HCT116 (cell line): ENCODE results near the gene FHL3. TPM values are rescaled to one million over a fixed set of nuclear protein-coding genes. Genes with fewer than 3 reads are reported as not detected.

Experiments
- ATAC-seq: fragments of 200-7000 bp; cut with Tn5 transposase; 2 replicates; pipeline ENCODE4 v1.9.1; 2020; ENCODE audit warnings: mild to moderate bottlenecking, moderate library complexity
- BruUV-seq: library from RNA; stranded (reverse); fragments of 400-500 nt; replicated peaks from 2 replicates; lab custom pipeline; 2021; lab: Mats Ljungman, UMichigan
- CTCF ChIA-PET: fragments of 300-600 bp; sonication (Branson Sonifier 250); formaldehyde crosslinking; loops from one replicate; lab custom pipeline; 2021; ENCODE audit warnings: antibody characterized with exemption; lab: Charles Lee
- POLR2A ChIA-PET: fragments of 300-600, 350-600 bp; sonication (Branson Sonifier 250); formaldehyde crosslinking; loops from one replicate; lab custom pipeline; 2021; ENCODE audit warnings: antibody characterized with exemption; lab: Charles Lee
- RAD21 ChIA-PET, 2 experiments: fragments of 300-600 bp; sonication (Branson Sonifier 250); formaldehyde crosslinking; loops; one replicate each; lab custom pipeline; 2023; ENCODE audit warnings: low total read pairs in 2 of 2; ENCODE audit not compliant: uncharacterized antibody in 2 of 2, unreplicated experiment in 2 of 2, low non-redundant PET in 1 of 2; lab: Charles Lee
- DNase-seq: peaks from one replicate; pipeline ENCODE4 v3.0.0-alpha.2; 2010; ENCODE audit warnings: low read depth, low spot score
- H2AFZ ChIP-seq: fragments of 200-600 bp; shearing (Covaris generic), sonication (generic); 2 replicates; pipeline ENCODE4 v1.6.1; 2017; ENCODE audit warnings: low read depth, mixed run types, mixed read lengths, antibody characterized with exemption, low read length; ENCODE audit not compliant: poor library complexity, severe bottlenecking
- H3K27ac ChIP-seq: 2 replicates; pipeline ENCODE4 v1.5.1; 2012; ENCODE audit warnings: low read depth, low read length
- H3K27me3 ChIP-seq: fragments of 200-600 bp; sonication (generic); 2 replicates; pipeline ENCODE4 v1.6.1; 2016; ENCODE audit warnings: mixed run types, low read length, mixed read lengths; ENCODE audit not compliant: insufficient read depth
- H3K36me3 ChIP-seq, 2 experiments: fragments of 200-500 bp in 1 of 2; fragments of 200-600 bp in 1 of 2; sonication (Bioruptor generic) in 1 of 2; sonication (generic) in 1 of 2; 2 replicates each; pipeline versions ENCODE4 v1.5.1 to v1.6.1; 2014 to 2016; ENCODE audit warnings: low read length in 2 of 2, inconsistent platforms in 1 of 2, mixed read lengths in 1 of 2, mixed run types in 1 of 2; ENCODE audit not compliant: insufficient read depth in 2 of 2, control insufficient read depth in 1 of 2
- H3K4me1 ChIP-seq, 2 experiments: fragments of 200-600 bp in 1 of 2; sonication (generic) in 1 of 2; 2 replicates each; pipeline versions ENCODE4 v1.5.1 to v1.6.1; 2012 to 2017; ENCODE audit warnings: low read length in 2 of 2, inconsistent platforms in 1 of 2, mild to moderate bottlenecking in 1 of 2, mixed read lengths in 1 of 2, mixed run types in 1 of 2, moderate library complexity in 1 of 2; ENCODE audit not compliant: insufficient read depth in 2 of 2, control insufficient read depth in 1 of 2
- H3K4me2 ChIP-seq: fragments of 200-600 bp; sonication (generic); 2 replicates; pipeline ENCODE4 v1.6.1; 2017; ENCODE audit warnings: mixed run types, low read length, mixed read lengths
- H3K4me3 ChIP-seq, 2 experiments: fragments of 200-600 bp in 1 of 2; sonication (generic) in 1 of 2; replicated peaks in 1 of 2; 2 replicates each; pipeline ENCODE4 v1.5.1; 2011 to 2016; ENCODE audit warnings: low read length in 2 of 2, control low read depth in 1 of 2, low read depth in 1 of 2, mild to moderate bottlenecking in 1 of 2, mixed read lengths in 1 of 2, mixed run types in 1 of 2
- H3K79me2 ChIP-seq: fragments of 200-600 bp; sonication (generic); 2 replicates; pipeline ENCODE4 v1.6.1; 2017; ENCODE audit warnings: mild to moderate bottlenecking, mixed run types, low read length, moderate library complexity, mixed read lengths; ENCODE audit not compliant: insufficient read depth
- H3K9ac ChIP-seq: fragments of 200-600 bp; sonication (generic); 2 replicates; pipeline ENCODE4 v1.6.1; 2016; ENCODE audit warnings: low read length, mixed read lengths
- H3K9me2 ChIP-seq: fragments of 200-600 bp; sonication (generic), shearing (Covaris generic); 2 replicates; pipeline ENCODE4 v1.6.1; 2017; ENCODE audit warnings: mixed run types, mild to moderate bottlenecking, moderate library complexity; ENCODE audit not compliant: insufficient read depth
- H3K9me3 ChIP-seq, 2 experiments: fragments of 200-500 bp in 1 of 2; fragments of 200-600 bp in 1 of 2; sonication (Bioruptor generic) in 1 of 2; sonication (generic) in 1 of 2; 2 replicates each; pipeline ENCODE4 v1.6.1; 2014 to 2017; ENCODE audit warnings: low read length in 2 of 2, mixed read lengths in 2 of 2, inconsistent platforms in 1 of 2, low read depth in 1 of 2, mild to moderate bottlenecking in 1 of 2, mixed run types in 1 of 2, moderate library complexity in 1 of 2; ENCODE audit not compliant: control insufficient read depth in 1 of 2, insufficient read depth in 1 of 2
- H4K20me1 ChIP-seq: fragments of 200-600 bp; sonication (generic), shearing (Covaris generic); 2 replicates; pipeline ENCODE4 v1.6.1; 2017; ENCODE audit warnings: mixed run types, mild to moderate bottlenecking, moderate library complexity; ENCODE audit not compliant: insufficient read depth
- CBX3 ChIP-seq: IDR thresholded peaks from 2 replicates; pipeline ENCODE4 v1.6.1; 2012; ENCODE audit warnings: low read depth
- CEBPB ChIP-seq: IDR thresholded peaks from 2 replicates; pipeline ENCODE4 v1.6.1; 2012; ENCODE audit warnings: low read depth
- EGR1 ChIP-seq: IDR thresholded peaks from 2 replicates; pipeline ENCODE4 v1.6.1; 2012; ENCODE audit warnings: low read depth
- ELF1 ChIP-seq: IDR thresholded peaks from 2 replicates; pipeline ENCODE4 v1.6.1; 2012; ENCODE audit warnings: low read depth, borderline replicate concordance
- FOSL1 ChIP-seq: IDR thresholded peaks from 2 replicates; pipeline ENCODE4 v1.6.1; 2012; ENCODE audit warnings: low read depth
- JUND ChIP-seq: IDR thresholded peaks from 2 replicates; pipeline ENCODE4 v1.6.1; 2012
- POLR2AphosphoS5 ChIP-seq: IDR thresholded peaks from 2 replicates; pipeline ENCODE4 v1.6.1; 2011; ENCODE audit warnings: mild to moderate bottlenecking, low read depth, low read length, moderate library complexity
- RAD21 ChIP-seq: IDR thresholded peaks from 2 replicates; pipeline ENCODE4 v1.6.1; 2012; ENCODE audit warnings: low read depth, mild to moderate bottlenecking
- SP1 ChIP-seq: IDR thresholded peaks from 2 replicates; pipeline ENCODE4 v1.6.1; 2012; ENCODE audit warnings: low read depth
- TCF7L2 ChIP-seq: IDR thresholded peaks from 2 replicates; pipeline ENCODE4 v1.7.0; 2011; ENCODE audit warnings: borderline replicate concordance, inconsistent platforms; ENCODE audit not compliant: insufficient read depth, insufficient read length; ENCODE audit errors: extremely low read depth
- ZFX ChIP-seq: fragments of 450-650 bp; IDR thresholded peaks from 2 replicates; pipeline ENCODE4 v1.6.1; 2017
- ZNF274 ChIP-seq: fragments of 200-500 bp; sonication (Bioruptor generic); IDR thresholded peaks from 2 replicates; pipeline ENCODE4 v1.6.1; 2014; ENCODE audit warnings: mild to moderate bottlenecking, low read depth, low read length, inconsistent platforms
- intact Hi-C: fragments of 100-400 bp; cut with micrococcal nuclease; formaldehyde crosslinking; loops from 2 replicates; pipeline ENCODE4 v1.10.0; 2022
- total RNA-seq: library from RNA; stranded (reverse); gene quantifications from one replicate; pipeline ENCODE4 v1.2.1, GENCODE V29; 2021; ENCODE audit not compliant: unreplicated experiment
- TF ChIP-seq, protein P1 (sequence below): IDR thresholded peaks from 2 replicates; pipeline ENCODE4 v1.6.1; 2012
- TF ChIP-seq, protein P2 (sequence below): IDR thresholded peaks from 2 replicates; pipeline ENCODE4 v1.6.1; 2012; ENCODE audit warnings: low read depth
- TF ChIP-seq, protein P3 (sequence below), 3 experiments: fragments of 200-600 bp in 1 of 3; sonication (generic) in 1 of 3; IDR thresholded peaks in 2 of 3; conservative IDR thresholded peaks in 1 of 3; 2 replicates each; pipeline ENCODE4 v1.5.1; 2012 to 2017; ENCODE audit warnings: low read depth in 2 of 3, low read length in 2 of 3, antibody characterized with exemption in 1 of 3, borderline replicate concordance in 1 of 3, control low read depth in 1 of 3, mild to moderate bottlenecking in 1 of 3, mixed read lengths in 1 of 3, mixed run types in 1 of 3, moderate library complexity in 1 of 3; ENCODE audit not compliant: insufficient read depth in 1 of 3
- TF ChIP-seq, protein P4 (sequence below): IDR thresholded peaks from 2 replicates; pipeline ENCODE4 v1.6.1; 2012

Gene FHL3
- total RNA-seq, 1 experiment from 2014 or later: 22.5 TPM

DNA sequence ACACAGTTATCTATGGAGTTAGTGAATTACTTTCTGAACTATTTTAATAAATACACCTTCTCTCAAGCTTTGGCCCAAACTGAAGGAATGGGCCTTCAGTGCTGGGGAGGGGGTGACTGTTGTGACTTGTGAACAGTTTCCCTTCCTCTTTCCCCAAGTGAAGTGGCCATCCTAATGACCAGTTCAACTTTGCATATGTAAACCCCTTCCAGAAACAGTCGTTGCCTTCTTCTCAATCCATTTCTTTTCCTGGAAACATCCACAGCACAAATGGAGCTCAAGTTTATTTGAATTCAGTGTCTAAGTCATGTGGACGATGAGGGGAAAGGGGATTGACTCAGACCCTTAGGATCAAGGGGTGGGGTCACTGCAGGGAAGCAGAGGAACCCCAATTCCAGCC lies 57.1 kb downstream of the FHL3 start:
- Histone ChIP-seq H2AFZ (no peak overlapping the region), H3K9me3 (no peaks in the 10 kb centered on the region), H3K4me3 (no peak overlapping the region), H3K9me2 (no peaks in the 10 kb centered on the region), H4K20me1 (no peaks in the 10 kb centered on the region), H3K27me3 (no peaks in the 10 kb centered on the region), H3K9ac (no peak overlapping the region), H3K79me2 (no peaks in the 10 kb centered on the region), H3K4me1 (peaks cover 9 to 41% of the 10 kb centered on the region in 2 experiments; a peak in 3 of 4 replicates), H3K27ac (no peak overlapping the region), H3K36me3 (no peaks in the 10 kb centered on the region), H3K4me2 (no peak overlapping the region)
- ChIA-PET CTCF (no interaction called here), RAD21 (no interaction called here), POLR2A (no interaction called here)
- ATAC-seq: no peak
- no TSS peak for BruUV-seq
- intact Hi-C loops: no loop called here
- no peak for TF ChIP-seq RAD21
- TF ChIP-seq, protein P1, sequence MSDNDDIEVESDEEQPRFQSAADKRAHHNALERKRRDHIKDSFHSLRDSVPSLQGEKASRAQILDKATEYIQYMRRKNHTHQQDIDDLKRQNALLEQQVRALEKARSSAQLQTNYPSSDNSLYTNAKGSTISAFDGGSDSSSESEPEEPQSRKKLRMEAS: no peak
- TF ChIP-seq EGR1: no peak
- TF ChIP-seq CEBPB: no peak
- no peak for TF ChIP-seq FOSL1
- no peak for TF ChIP-seq ZFX
- TF ChIP-seq, protein P2, sequence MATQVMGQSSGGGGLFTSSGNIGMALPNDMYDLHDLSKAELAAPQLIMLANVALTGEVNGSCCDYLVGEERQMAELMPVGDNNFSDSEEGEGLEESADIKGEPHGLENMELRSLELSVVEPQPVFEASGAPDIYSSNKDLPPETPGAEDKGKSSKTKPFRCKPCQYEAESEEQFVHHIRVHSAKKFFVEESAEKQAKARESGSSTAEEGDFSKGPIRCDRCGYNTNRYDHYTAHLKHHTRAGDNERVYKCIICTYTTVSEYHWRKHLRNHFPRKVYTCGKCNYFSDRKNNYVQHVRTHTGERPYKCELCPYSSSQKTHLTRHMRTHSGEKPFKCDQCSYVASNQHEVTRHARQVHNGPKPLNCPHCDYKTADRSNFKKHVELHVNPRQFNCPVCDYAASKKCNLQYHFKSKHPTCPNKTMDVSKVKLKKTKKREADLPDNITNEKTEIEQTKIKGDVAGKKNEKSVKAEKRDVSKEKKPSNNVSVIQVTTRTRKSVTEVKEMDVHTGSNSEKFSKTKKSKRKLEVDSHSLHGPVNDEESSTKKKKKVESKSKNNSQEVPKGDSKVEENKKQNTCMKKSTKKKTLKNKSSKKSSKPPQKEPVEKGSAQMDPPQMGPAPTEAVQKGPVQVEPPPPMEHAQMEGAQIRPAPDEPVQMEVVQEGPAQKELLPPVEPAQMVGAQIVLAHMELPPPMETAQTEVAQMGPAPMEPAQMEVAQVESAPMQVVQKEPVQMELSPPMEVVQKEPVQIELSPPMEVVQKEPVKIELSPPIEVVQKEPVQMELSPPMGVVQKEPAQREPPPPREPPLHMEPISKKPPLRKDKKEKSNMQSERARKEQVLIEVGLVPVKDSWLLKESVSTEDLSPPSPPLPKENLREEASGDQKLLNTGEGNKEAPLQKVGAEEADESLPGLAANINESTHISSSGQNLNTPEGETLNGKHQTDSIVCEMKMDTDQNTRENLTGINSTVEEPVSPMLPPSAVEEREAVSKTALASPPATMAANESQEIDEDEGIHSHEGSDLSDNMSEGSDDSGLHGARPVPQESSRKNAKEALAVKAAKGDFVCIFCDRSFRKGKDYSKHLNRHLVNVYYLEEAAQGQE: no peak
- no peak for TF ChIP-seq POLR2AphosphoS5
- TF ChIP-seq, protein P3, sequence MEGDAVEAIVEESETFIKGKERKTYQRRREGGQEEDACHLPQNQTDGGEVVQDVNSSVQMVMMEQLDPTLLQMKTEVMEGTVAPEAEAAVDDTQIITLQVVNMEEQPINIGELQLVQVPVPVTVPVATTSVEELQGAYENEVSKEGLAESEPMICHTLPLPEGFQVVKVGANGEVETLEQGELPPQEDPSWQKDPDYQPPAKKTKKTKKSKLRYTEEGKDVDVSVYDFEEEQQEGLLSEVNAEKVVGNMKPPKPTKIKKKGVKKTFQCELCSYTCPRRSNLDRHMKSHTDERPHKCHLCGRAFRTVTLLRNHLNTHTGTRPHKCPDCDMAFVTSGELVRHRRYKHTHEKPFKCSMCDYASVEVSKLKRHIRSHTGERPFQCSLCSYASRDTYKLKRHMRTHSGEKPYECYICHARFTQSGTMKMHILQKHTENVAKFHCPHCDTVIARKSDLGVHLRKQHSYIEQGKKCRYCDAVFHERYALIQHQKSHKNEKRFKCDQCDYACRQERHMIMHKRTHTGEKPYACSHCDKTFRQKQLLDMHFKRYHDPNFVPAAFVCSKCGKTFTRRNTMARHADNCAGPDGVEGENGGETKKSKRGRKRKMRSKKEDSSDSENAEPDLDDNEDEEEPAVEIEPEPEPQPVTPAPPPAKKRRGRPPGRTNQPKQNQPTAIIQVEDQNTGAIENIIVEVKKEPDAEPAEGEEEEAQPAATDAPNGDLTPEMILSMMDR (IDR thresholded peaks at IDR 0.05 in 2 of 3, conservative IDR thresholded peaks at IDR 0.05 in 1 of 3; ENCODE audit: borderline replicate concordance in 1 of 3, insufficient read depth in 1 of 3, low read depth in 2 of 3, low read length in 2 of 3): no peak
- TF ChIP-seq ELF1: no peak
- TF ChIP-seq ZNF274: no peak
- TF ChIP-seq SP1: no peak
- no peak for TF ChIP-seq TCF7L2
- TF ChIP-seq, protein P4, sequence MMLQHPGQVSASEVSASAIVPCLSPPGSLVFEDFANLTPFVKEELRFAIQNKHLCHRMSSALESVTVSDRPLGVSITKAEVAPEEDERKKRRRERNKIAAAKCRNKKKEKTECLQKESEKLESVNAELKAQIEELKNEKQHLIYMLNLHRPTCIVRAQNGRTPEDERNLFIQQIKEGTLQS: no peak
- no peak for TF ChIP-seq CBX3
- TF ChIP-seq JUND: no peak
- no peak for DNase-seq
